ENCODE data around the gene FOXD3. TPM values are rescaled to one million over a fixed set of nuclear protein-coding genes. Genes with fewer than 3 reads are reported as not detected.

The FOXD3 gene
- total RNA-seq, 4 donors from 2014 or later: 0.24 TPM; not detected in 3

- Histone ChIP-seq H3K27ac (no peak overlapping the region), H3K9me3 (no peaks in the 10 kb centered on the region), H3K4me1 (peaks cover 13 to 19% of the 10 kb centered on the region in 2 donors), H3K27me3 (peaks cover 62% of the 10 kb centered on the region), H3K4me3 (replicated peaks in 1 of 3) (no peak overlapping the region), H3K36me3 (no peaks in the 10 kb centered on the region)
- TF ChIP-seq CTCF (IDR thresholded peaks at IDR 0.05) (no peak), POLR2A (IDR thresholded peaks at IDR 0.05) (no peak)
- 55 to 57% methylated on average over 8 of the region's 8 CpGs for WGBS, 2 donors
- intact Hi-C loops (cut with DNase I): no loop called here
- no peak for DNase-seq
Observed at GRCh38 chr1:63328122-63328521, 5.8 kb downstream of the FOXD3 start.

DNA sequence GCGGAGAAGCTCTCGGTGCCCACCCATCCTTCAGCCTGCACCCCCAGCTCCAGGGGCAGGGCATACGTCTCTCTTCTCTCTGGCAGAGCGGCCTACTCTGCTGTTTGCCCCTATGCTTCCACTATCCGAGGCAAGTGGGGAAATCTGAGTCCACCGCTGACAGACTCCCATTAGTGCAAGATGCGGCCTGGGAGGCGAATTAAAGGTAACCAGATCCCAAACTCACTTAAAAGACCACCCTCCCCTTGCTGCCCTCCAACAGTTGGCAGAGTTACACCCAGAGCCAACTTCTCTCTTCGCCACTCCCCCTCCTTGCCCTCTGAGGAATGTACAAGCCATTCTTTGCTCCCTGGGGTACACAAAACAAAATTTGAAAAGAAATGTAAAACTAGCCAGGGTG, 6.4 kb downstream of the FOXD3 start:
- Histone ChIP-seq H3K4me1 (peaks cover 11 to 16% of the 10 kb centered on the region in 2 donors), H3K36me3 (no peaks in the 10 kb centered on the region), H3K9me3 (no peaks in the 10 kb centered on the region), H3K27ac (no peak overlapping the region), H3K27me3 (peaks cover 66% of the 10 kb centered on the region), H3K4me3 (replicated peaks in 1 of 3) (no peak overlapping the region)
- intact Hi-C loops (cut with DNase I): no loop called here
- WGBS, 2 donors: 63 to 80% methylated on average over 8 to 9 of the region's 9 CpGs
- DNase-seq: no peak
- no peak for TF ChIP-seq CTCF (IDR thresholded peaks at IDR 0.05)

DNA sequence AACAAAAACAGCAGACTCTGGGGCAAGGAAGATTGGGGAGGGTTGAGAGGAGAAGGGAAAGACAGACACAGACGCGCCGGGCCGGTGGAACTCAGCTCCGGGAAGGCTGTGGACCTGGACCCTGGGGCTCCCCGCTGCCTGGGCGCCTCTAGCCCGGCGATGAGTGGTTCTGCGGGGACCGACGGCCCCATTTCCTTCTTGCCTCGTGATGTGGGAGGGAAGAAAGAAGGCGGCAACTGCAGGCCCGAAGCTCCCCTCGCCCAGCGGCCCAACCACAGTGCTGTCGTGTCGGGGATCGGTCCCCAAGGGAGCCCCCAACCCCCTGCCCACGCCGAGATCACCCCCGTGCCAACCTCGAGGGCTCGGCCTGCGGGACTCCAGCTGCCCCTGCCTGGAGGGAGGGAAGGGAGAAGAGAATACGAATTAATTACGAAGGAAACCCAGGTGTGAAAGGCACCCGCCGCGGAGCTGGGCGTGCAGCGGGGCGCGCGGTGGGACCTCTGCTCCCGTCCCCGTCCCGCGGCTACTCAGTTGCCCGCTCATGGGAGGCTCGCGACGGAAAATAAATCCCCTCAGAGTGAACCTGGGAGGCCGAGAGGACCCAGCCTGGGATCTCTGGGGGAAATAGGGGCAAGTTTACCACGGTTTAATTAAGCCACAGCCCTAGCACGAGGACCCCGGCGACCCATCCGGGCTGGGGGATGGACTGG, 7.4 kb downstream of the FOXD3 start:
- H3K9me3 ChIP-seq: no peaks in the 10 kb centered on the region
- WGBS, 2 donors: 4 to 5% methylated on average over 22 to 44 of the region's 50 CpGs

DNA sequence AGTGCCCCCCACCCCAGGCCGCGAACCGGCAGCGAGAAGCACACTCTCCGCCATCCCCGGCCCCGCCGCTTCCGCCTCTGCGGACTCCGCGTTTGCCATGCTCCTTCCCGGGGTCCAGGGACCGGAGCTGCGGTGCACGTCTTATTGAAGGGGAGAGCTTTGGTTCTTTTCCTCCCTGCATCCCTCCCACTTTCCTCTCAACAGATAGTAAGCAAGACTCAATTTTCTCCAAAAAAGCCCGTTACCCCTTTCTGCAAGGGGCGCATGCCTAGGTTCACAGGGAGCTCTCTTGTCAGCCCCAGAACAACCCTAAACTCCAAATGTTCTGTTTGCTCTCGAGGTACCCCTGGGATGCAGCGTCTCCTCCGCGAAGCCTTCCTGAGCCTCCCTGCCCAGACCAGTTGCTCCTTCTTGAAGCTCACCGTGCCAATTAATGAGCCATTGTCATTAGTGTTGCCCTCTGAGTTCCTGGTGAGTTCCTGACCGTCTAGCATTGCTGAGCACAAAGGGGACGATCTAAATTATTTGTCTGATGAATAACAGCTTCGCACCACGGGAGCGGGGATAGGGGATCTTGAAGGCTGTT, 8.1 kb downstream of the FOXD3 start:
- H3K4me3 ChIP-seq (replicated peaks in 1 of 3): no peak overlapping the region
- H3K9me3 ChIP-seq: no peaks in the 10 kb centered on the region
- 6% methylated on average over 13 to 28 of the region's 28 CpGs for WGBS, 2 donors
- H3K27ac ChIP-seq: no peak overlapping the region
- no peak for DNase-seq
- intact Hi-C loops (cut with DNase I): no loop called here
- H3K27me3 ChIP-seq: peaks cover 56% of the 10 kb centered on the region
- H3K4me1 ChIP-seq: peaks cover 6 to 8% of the 10 kb centered on the region in 2 donors
- TF ChIP-seq POLR2A (IDR thresholded peaks at IDR 0.05): no peak
- H3K36me3 ChIP-seq: no peaks in the 10 kb centered on the region

More for the DNA sequence above, 7.4 kb downstream of the FOXD3 start:
- DNase-seq: no peak
- TF ChIP-seq CTCF (IDR thresholded peaks at IDR 0.05) (no peak), POLR2A (IDR thresholded peaks at IDR 0.05) (no peak)
- Histone ChIP-seq H3K4me1 (peaks cover 6 to 8% of the 10 kb centered on the region in 2 donors), H3K27me3 (peaks cover 61% of the 10 kb centered on the region), H3K27ac (no peak overlapping the region), H3K4me3 (replicated peaks in 1 of 3) (no peak overlapping the region), H3K36me3 (no peaks in the 10 kb centered on the region)
- intact Hi-C loops (cut with DNase I): no loop called here

DNA sequence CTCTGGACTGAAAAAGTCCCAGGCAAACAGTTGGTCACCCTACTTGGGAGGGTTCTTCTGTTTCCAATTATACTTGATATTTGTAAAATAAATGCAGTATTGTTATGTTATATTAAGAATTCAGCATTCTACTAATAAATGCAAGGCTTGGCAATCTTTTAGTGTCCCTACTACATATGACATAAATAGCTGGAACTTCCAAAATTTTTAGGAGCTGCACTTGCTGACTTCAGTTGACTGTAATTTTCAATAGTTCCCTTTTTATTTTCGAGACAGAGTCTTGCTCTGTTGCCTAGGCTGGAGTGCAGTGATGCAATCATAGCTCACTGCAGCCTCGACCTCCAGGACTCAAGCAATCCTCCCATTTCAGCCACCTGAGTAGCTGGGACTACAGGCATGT, 20.0 kb downstream of the FOXD3 start:
- no peak for DNase-seq
- H3K27ac ChIP-seq: no peak overlapping the region
- intact Hi-C loops (cut with DNase I): no loop called here
- H3K4me3 ChIP-seq (replicated peaks in 1 of 3): no peak overlapping the region
- no peaks in the 10 kb centered on the region for H3K27me3 ChIP-seq
- 53 to 64% methylated on average over 2 of the region's 2 CpGs for WGBS, 2 donors
- H3K9me3 ChIP-seq: no peaks in the 10 kb centered on the region
- no peaks in the 10 kb centered on the region for H3K36me3 ChIP-seq
- TF ChIP-seq CTCF (IDR thresholded peaks at IDR 0.05) (no peak), POLR2A (IDR thresholded peaks at IDR 0.05) (no peak)
- H3K4me1 ChIP-seq: no peaks in the 10 kb centered on the region
